CD4-positive, CD25-positive, alpha-beta regulatory T cell (primary cell): ENCODE measurements around the gene MDFIC2. TPM values are rescaled to one million over a fixed set of nuclear protein-coding genes. Genes with fewer than 3 reads are reported as not detected.
A peak's percentile ranks its signal among the peaks of the same experiment; 100 is the strongest.
"Not testable (repeated sequence)": the region's sequence is repeated elsewhere in the genome, so short reads cannot be mapped to it uniquely, and the experiment has no call there.

Experiments
- ATAC-seq, 2 donors: fragments of 150-1000 bp; cut with Tn5 transposase; one replicate each; pipeline ENCODE4 v1.10.0; 2021; ENCODE audit warnings: low read depth in 2 of 2, moderate number of reproducible peaks in 2 of 2, moderate library complexity in 1 of 2
- DNase-seq, 3 donors: peaks; one replicate each; pipeline versions ENCODE4 v3.0.0 to v3.0.0-alpha.2; 2012 to 2022; ENCODE audit warnings: mixed read lengths in 1 of 3
- H3K27ac ChIP-seq: one replicate; pipeline ENCODE4 v1.7.0; 2013; ENCODE audit warnings: mild to moderate bottlenecking, low read length; ENCODE audit not compliant: insufficient read depth, poor library complexity, severe bottlenecking
- H3K27me3 ChIP-seq: one replicate; pipeline ENCODE4 v1.7.0; 2013; ENCODE audit warnings: low read length; ENCODE audit not compliant: control insufficient read depth, insufficient read depth
- H3K36me3 ChIP-seq: one replicate; pipeline ENCODE4 v1.7.0; 2013; ENCODE audit warnings: mild to moderate bottlenecking, low read length, moderate library complexity; ENCODE audit not compliant: control insufficient read depth, insufficient read depth
- H3K4me1 ChIP-seq: 2 replicates; pipeline ENCODE4 v1.7.0; 2013; ENCODE audit warnings: mild to moderate bottlenecking, low read length; ENCODE audit not compliant: insufficient read depth, control insufficient read depth, poor library complexity, severe bottlenecking
- H3K4me3 ChIP-seq: one replicate; pipeline ENCODE4 v1.7.0; 2013; ENCODE audit warnings: low read depth, mild to moderate bottlenecking, low read length, moderate library complexity
- H3K9me3 ChIP-seq, 2 experiments: 1 replicate in 1 of 2; 2 replicates in 1 of 2; pipeline ENCODE4 v1.7.0; 2013; ENCODE audit warnings: low read length in 2 of 2, mild to moderate bottlenecking in 1 of 2, moderate library complexity in 1 of 2; ENCODE audit not compliant: control insufficient read depth in 2 of 2
- H3K27ac Mint-ChIP-seq, 3 donors: one replicate each; pipeline ENCODE4 v1.8.0; 2020 to 2022; ENCODE audit warnings: mild to moderate bottlenecking in 3 of 3, mixed read lengths in 3 of 3, moderate library complexity in 2 of 3
- H3K27me3 Mint-ChIP-seq: one replicate; pipeline ENCODE4 v1.8.0; 2022; ENCODE audit warnings: mild to moderate bottlenecking, mixed read lengths
- H3K36me3 Mint-ChIP-seq: one replicate; pipeline ENCODE4 v1.8.0; 2020; ENCODE audit warnings: mixed read lengths
- H3K4me1 Mint-ChIP-seq, 4 donors: one replicate each; pipeline ENCODE4 v1.8.0; 2020 to 2022; ENCODE audit warnings: mixed read lengths in 4 of 4, mild to moderate bottlenecking in 1 of 4
- H3K4me3 Mint-ChIP-seq, 4 donors: one replicate each; pipeline ENCODE4 v1.8.0; 2020 to 2022; ENCODE audit warnings: mild to moderate bottlenecking in 4 of 4, mixed read lengths in 4 of 4, moderate library complexity in 3 of 4
- H3K9me3 Mint-ChIP-seq, 7 donors: one replicate each; pipeline ENCODE4 v1.8.0; 2020 to 2022; ENCODE audit warnings: mixed read lengths in 7 of 7, mild to moderate bottlenecking in 3 of 7, moderate library complexity in 2 of 7
- polyA plus RNA-seq, 4 donors: library from polyadenylated mRNA; unstranded; fragments of 300-500 nt; fragmentation: Illumina TruSeq; gene quantifications; one replicate each; pipeline ENCODE4 v1.2.3, GENCODE V29; 2021
- total RNA-seq: library from RNA; stranded (reverse); gene quantifications from one replicate; pipeline ENCODE4 v1.2.3, GENCODE V29; 2022

Gene MDFIC2
- total RNA-seq, result not detected
- not detected for polyA plus RNA-seq

DNA sequence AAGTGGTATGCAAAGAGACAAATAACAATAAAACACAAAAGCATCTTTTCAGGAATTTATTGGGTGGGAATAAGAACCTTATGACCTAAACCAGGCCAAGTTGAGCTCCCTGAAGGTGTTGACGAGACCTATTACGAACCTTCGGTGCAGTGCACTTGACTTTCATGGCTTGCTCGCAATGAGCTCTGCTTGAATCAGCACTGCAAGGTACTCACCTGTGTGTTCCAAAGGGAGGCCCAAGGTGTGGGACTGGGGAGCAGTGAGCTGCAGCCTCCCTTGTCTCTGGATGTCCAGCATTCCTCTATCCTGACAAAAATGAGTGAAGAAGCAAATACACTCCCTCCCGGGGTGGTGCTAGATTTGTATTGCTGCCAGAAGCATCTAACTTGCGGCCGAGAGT, at the start of gene MDFIC2:
TSS of gene MDFIC2 (minus strand) at position 303 of the 400 bp plus-strand sequence. CDS start 665 bp downstream, outside the sequence.
- Mint-ChIP-seq H3K4me3 (no peak within 1 kb of the TSS), H3K4me1 (no peaks in the 10 kb centered on the region), H3K9me3 (peaks cover 0 to 1% (median 0%) of the 10 kb centered on the region in 7 donors), H3K36me3 (no peaks in the 10 kb centered on the region), H3K27me3 (no peaks in the 10 kb centered on the region), H3K27ac (no peak within 1 kb of the TSS)
- H3K27ac ChIP-seq, result no peak within 1 kb of the TSS
- no peaks in the 10 kb centered on the region for H3K36me3 ChIP-seq
- no peak within 1 kb of the TSS for H3K4me3 ChIP-seq
- H3K27me3 ChIP-seq, result no peaks in the 10 kb centered on the region
- H3K9me3 ChIP-seq, result no peaks in the 10 kb centered on the region
- DNase-seq (no peak), ATAC-seq (no peak)
- H3K4me1 ChIP-seq, result no peaks in the 10 kb centered on the region

DNA sequence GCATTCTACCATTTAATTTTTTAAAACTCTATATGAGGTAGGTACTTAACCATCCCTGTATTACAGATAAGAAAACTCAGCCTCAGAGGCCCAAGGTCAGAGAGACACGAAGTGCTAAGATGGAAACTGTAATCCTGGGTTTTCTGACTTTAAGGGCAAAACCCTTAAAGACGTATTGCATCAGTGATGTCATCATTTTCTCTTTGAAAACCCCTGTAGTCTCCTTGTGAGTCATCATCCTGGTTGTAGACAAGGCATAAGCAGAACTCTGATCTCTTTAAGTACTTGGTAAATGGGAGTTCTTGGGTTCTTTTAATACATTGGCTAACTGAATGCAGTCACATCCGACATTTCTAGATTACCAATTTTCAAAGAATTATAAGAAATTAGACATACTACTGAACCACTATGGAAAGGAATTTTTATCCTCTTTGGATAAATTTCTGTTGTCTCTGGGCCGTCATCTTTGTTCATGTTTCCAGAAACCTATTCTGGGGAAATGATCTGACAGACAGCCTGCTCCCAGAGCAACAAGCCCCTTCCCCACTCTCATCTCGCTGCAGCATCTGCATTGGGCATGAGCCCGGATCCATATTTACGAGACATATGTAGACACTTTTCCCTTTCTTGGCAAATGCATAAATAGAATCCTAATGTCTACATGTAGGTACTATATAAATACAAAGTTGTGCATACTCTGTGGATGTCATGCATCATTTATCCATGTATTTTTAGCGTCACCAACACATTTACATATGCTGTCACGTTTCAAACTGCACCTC, 48.7 kb upstream of the MDFIC2 start:
- peaks cover 3 to 10% (median 5%) of the 10 kb centered on the region in 7 donors for H3K9me3 Mint-ChIP-seq

DNA sequence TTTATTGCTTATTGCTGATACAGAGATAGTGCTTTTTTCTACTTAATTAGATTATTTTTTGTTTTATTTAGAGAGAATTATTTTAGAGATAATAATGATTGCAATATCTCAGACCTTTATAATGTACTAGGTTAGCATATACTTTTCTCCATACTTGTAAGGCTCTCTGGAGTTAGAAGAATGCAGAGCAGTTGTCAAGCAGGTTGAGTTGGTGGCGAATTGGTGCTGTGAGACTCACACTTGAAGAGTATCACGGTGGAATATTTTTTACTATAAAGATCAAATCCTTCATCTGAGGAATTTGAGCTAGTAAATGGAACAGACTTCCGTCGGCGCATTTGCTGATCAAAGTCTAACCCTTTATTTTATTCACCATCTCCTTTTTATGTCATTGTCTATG, 47.3 kb upstream of the MDFIC2 start:
- Mint-ChIP-seq H3K9me3 (peaks cover 0 to 9% (median 3%) of the 10 kb centered on the region in 7 donors), H3K36me3 (no peaks in the 10 kb centered on the region), H3K4me1 (no peaks in the 10 kb centered on the region), H3K27ac (no peak overlapping the region), H3K4me3 (no peak overlapping the region), H3K27me3 (peaks cover 6% of the 10 kb centered on the region)
- Histone ChIP-seq H3K36me3 (no peaks in the 10 kb centered on the region), H3K9me3 (no peaks in the 10 kb centered on the region), H3K4me3 (no peak overlapping the region), H3K27ac (no peak overlapping the region), H3K4me1 (no peaks in the 10 kb centered on the region), H3K27me3 (no peaks in the 10 kb centered on the region)
- DNase-seq (no peak), ATAC-seq (no peak)

More for the DNA sequence above, 48.7 kb upstream of the MDFIC2 start:
- ATAC-seq (no peak), DNase-seq (peak in 1 of 3 donors; percentile 1)
- Histone ChIP-seq H3K9me3 (no peaks in the 10 kb centered on the region), H3K27me3 (no peaks in the 10 kb centered on the region), H3K27ac (no peak overlapping the region), H3K36me3 (no peaks in the 10 kb centered on the region), H3K4me3 (no peak overlapping the region), H3K4me1 (no peaks in the 10 kb centered on the region)
- Mint-ChIP-seq H3K36me3 (no peaks in the 10 kb centered on the region), H3K27ac (peak overlapping the region in 1 of 3 donors; percentile 15), H3K4me1 (no peaks in the 10 kb centered on the region), H3K27me3 (peaks cover 10% of the 10 kb centered on the region), H3K4me3 (no peak overlapping the region)

DNA sequence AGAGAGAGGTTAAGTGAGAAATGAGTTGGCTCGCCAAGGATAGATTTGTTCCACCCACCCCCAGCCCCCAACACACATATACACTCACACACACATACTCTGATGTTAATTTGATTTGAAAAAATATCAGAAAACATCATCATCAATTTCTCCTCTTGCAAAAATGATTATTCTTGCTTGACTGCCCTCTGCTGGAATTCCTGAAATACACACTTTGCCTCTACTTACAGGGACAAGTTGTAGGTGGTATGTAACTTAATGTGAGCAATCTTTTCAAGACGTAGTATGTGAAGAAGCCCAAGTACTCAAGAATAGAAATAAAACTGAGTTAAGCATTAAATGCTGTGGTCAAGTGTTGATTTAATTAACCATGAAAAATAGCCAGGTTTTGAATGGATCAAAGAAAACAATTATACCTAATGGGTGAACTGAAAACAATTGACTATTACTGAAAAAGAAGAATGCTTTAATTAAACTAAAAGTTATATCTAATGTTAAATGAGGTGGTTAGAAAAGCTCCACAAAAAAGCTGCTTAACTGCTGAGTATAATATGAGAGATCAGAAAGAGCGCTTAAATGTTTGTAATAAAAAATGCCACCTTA, 46.6 kb upstream of the MDFIC2 start:
- Histone ChIP-seq H3K27ac (no peak overlapping the region), H3K27me3 (no peaks in the 10 kb centered on the region), H3K4me1 (no peaks in the 10 kb centered on the region), H3K9me3 (no peaks in the 10 kb centered on the region), H3K36me3 (no peaks in the 10 kb centered on the region), H3K4me3 (no peak overlapping the region)
- H3K4me3 Mint-ChIP-seq, result no peak overlapping the region
- DNase-seq (peak in 1 of 3 donors; percentile 33), ATAC-seq (no peak)
- H3K4me1 Mint-ChIP-seq, result no peaks in the 10 kb centered on the region
- no peaks in the 10 kb centered on the region for H3K36me3 Mint-ChIP-seq
- H3K27ac Mint-ChIP-seq, result no peak overlapping the region
- peaks cover 0 to 3% (median 1%) of the 10 kb centered on the region in 7 donors for H3K9me3 Mint-ChIP-seq
- peaks cover 4% of the 10 kb centered on the region for H3K27me3 Mint-ChIP-seq

DNA sequence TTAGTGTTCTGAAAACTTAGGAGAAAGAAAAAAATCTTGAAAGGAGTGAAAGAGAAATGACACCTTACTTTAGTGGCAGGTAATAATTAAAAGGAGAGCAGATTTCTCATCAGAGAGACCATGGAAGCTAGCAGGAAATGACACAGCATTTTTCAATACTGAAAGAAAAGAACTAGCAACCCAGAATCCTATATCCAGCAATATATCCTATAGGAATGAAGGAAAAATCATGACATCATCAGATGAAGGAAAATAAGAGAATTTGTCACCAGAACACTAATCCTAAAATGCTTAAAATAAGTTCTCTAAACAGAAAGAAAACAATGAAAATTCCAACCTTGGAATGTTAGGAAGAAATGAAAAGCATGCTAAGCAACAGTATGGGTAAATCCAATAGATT, 39.8 kb upstream of the MDFIC2 start:
- Histone ChIP-seq H3K9me3 (no peaks in the 10 kb centered on the region), H3K4me1 (no peaks in the 10 kb centered on the region), H3K4me3 (no peak overlapping the region), H3K36me3 (no peaks in the 10 kb centered on the region), H3K27me3 (no peaks in the 10 kb centered on the region), H3K27ac (no peak overlapping the region)
- ATAC-seq, result no peak
- Mint-ChIP-seq H3K36me3 (no peaks in the 10 kb centered on the region), H3K27ac (no peak overlapping the region), H3K27me3 (peaks cover 8% of the 10 kb centered on the region), H3K9me3 (peaks cover 0 to 8% (median 0%) of the 10 kb centered on the region in 7 donors), H3K4me3 (no peak overlapping the region), H3K4me1 (no peaks in the 10 kb centered on the region)
- DNase-seq, result no peak

DNA sequence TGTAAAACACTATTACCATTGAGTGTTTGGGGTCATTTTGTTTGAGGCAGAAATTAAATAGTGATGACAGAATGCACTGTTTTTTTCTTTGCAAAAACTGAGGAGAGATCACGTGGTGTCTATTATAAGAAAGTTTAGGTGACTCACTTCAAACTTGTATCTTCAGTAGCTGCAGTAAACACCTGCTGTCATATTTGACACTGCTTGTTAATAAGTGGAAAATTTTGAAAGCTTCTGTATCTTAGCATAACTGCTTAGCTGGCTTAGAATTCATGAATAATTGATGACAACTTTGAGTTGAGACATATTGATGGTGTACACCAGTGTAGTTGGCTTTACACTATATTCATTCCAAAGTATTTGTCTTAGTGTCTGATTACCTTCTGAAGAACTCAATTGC, 29.7 kb upstream of the MDFIC2 start:
- Mint-ChIP-seq H3K27me3 (peaks cover 5% of the 10 kb centered on the region), H3K9me3 (peaks cover 0 to 4% (median 0%) of the 10 kb centered on the region in 7 donors), H3K36me3 (no peaks in the 10 kb centered on the region)

DNA sequence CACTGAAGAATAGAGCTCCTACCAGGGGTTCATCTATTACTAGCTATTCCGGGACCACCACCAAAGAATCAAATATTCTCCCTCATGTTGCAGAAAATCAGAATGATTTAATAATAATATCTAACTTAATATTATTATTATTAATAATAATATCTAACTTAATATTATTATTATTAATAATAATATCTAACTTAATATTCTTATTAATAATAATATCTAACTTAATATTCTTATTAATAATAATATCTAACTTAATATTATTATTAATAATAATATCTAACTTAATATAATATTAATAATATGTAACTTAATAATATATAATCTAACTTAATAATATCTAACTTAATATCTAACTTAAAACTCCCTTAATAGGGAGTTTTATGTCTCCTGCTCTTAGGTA, 24.4 kb upstream of the MDFIC2 start:
- H3K36me3 ChIP-seq, H3K4me3 ChIP-seq, H3K4me1 Mint-ChIP-seq, H3K9me3 ChIP-seq, H3K27ac ChIP-seq, DNase-seq, H3K4me1 ChIP-seq, ATAC-seq, H3K36me3 Mint-ChIP-seq, H3K27ac Mint-ChIP-seq, H3K9me3 Mint-ChIP-seq, H3K27me3 Mint-ChIP-seq, H3K4me3 Mint-ChIP-seq, H3K27me3 ChIP-seq: not testable (repeated sequence)

More for the DNA sequence above, 29.7 kb upstream of the MDFIC2 start:
- Histone ChIP-seq H3K27ac (no peak overlapping the region), H3K9me3 (no peaks in the 10 kb centered on the region), H3K36me3 (no peaks in the 10 kb centered on the region), H3K4me1 (no peaks in the 10 kb centered on the region), H3K4me3 (no peak overlapping the region), H3K27me3 (no peaks in the 10 kb centered on the region)
- ATAC-seq (no peak), DNase-seq (no peak)
- Mint-ChIP-seq H3K4me1 (no peaks in the 10 kb centered on the region), H3K27ac (no peak overlapping the region), H3K4me3 (no peak overlapping the region)

DNA sequence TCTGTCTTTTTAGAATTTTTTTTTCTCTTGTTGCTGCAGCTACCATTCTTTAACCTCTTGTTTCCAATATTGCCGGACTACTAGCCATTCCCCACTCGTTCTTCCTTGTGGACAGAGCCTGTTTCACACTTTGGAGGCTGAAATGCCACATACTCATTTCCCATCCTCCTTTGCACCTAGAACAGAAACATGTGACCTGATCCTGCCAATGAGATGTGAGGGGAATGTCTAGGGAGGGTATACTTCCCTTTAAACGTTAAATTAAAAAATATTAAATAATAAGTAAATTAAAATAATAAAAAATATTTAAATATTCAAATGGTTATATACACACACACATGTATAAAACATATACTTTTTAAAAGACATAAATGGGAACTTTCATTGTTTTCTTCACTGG, 20.6 kb upstream of the MDFIC2 start:
- H3K27ac Mint-ChIP-seq, result no peak overlapping the region
- no peaks in the 10 kb centered on the region for H3K36me3 Mint-ChIP-seq
- no peak for ATAC-seq
- Histone ChIP-seq H3K4me3 (no peak overlapping the region), H3K27me3 (no peaks in the 10 kb centered on the region), H3K4me1 (no peaks in the 10 kb centered on the region), H3K9me3 (no peaks in the 10 kb centered on the region), H3K27ac (no peak overlapping the region), H3K36me3 (no peaks in the 10 kb centered on the region)
- H3K4me1 Mint-ChIP-seq, result no peaks in the 10 kb centered on the region
- no peaks in the 10 kb centered on the region for H3K27me3 Mint-ChIP-seq
- no peaks in the 10 kb centered on the region for H3K9me3 Mint-ChIP-seq
- no peak for DNase-seq
- H3K4me3 Mint-ChIP-seq, result no peak overlapping the region
